ENCODE results near the gene SSR4. TPM values are rescaled to one million over a fixed set of nuclear protein-coding genes. Genes with fewer than 3 reads are reported as not detected.
A peak's percentile ranks its signal among the peaks of the same experiment; 100 is the strongest.

The SSR4 gene
- total RNA-seq, 3 donors from 2014 or later (not counting 1 experiment from before 2014, with no cell fraction given), result 160 to 280 (median 189) TPM

- H3K9me3 Mint-ChIP-seq, result no peaks in the 10 kb centered on the region
- no peak overlapping the region for H3K4me3 ChIP-seq (ENCODE audit: low read length)
- peaks cover 0 to 11% of the 10 kb centered on the region in 2 donors for H3K4me1 Mint-ChIP-seq
- no peak overlapping the region for H3K27ac Mint-ChIP-seq
- H3K9me3 ChIP-seq (ENCODE audit: control insufficient read depth, insufficient read depth, low read length), result no peaks in the 10 kb centered on the region
- peaks cover 20% of the 10 kb centered on the region for H3K4me1 ChIP-seq (ENCODE audit: control insufficient read depth, insufficient read depth, low read length)
- H3K36me3 ChIP-seq (ENCODE audit: control insufficient read depth, insufficient read depth, low read length), result peaks cover 25% of the 10 kb centered on the region
- DNase-seq, result no peak
- ATAC-seq, result no peak
- 98% methylated on average over 5 of the region's 5 CpGs for WGBS (ENCODE audit: insufficient coverage)
- H3K27me3 ChIP-seq (ENCODE audit: control insufficient read depth, insufficient read depth, low read length), result no peaks in the 10 kb centered on the region
- intact Hi-C loops (cut with micrococcal nuclease), result no loop called here
- no peak overlapping the region for H3K27ac ChIP-seq (ENCODE audit: low read length)
- no peak for TF ChIP-seq CTCF (IDR thresholded peaks at IDR 0.05)
- no peak overlapping the region for H3K4me3 Mint-ChIP-seq
- no peaks in the 10 kb centered on the region for H3K27me3 Mint-ChIP-seq (ENCODE audit: low read depth in 2 of 2)
- no peaks in the 10 kb centered on the region for H3K36me3 Mint-ChIP-seq
These were observed 4.9 kb downstream of the SSR4 start for GRCh38 chrX:153799326-153799725.

DNA sequence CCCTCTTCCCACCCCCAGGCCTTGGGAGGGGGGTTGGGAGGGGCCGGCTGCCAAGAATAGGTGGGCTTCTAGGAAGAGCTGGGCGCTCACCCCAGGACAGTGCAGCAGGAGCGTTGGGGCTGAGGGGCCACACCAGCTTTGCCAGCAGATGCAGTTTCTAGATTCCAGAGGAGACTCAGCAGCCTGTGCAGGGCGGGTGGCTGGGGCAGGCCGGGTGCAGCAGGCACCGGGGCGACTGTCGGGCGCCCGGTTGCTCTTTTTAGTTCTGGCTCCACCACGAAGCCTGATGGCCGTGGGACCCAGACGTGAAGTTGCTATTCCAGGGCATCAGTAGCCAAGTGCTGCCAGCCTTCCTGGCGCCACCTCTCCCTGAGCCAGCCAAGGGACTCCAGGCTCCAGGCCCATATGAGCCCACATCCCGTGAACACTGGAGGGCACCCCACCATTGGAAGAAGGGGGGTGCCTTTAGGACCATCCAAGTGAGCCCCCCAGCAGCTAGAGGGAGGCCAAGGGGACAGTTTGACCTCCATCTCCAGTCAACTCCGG lies 5.8 kb downstream of the SSR4 start:
- WGBS (ENCODE audit: insufficient coverage), result 87% methylated on average over 15 of the region's 16 CpGs
- H3K27ac Mint-ChIP-seq, result peak overlapping the region in 1 of 2 donors; percentile 65
- H3K36me3 ChIP-seq (ENCODE audit: control insufficient read depth, insufficient read depth, low read length), result peaks cover 27% of the 10 kb centered on the region
- no peaks in the 10 kb centered on the region for H3K9me3 Mint-ChIP-seq
- ATAC-seq (no peak), DNase-seq (no peak)
- no peak overlapping the region for H3K4me3 ChIP-seq (ENCODE audit: low read length)
- H3K27me3 ChIP-seq (ENCODE audit: control insufficient read depth, insufficient read depth, low read length), result no peaks in the 10 kb centered on the region
- no peaks in the 10 kb centered on the region for H3K27me3 Mint-ChIP-seq (ENCODE audit: low read depth in 2 of 2)
- no peak overlapping the region for H3K4me3 Mint-ChIP-seq
- intact Hi-C loops (cut with micrococcal nuclease), result no loop called here
- H3K36me3 Mint-ChIP-seq, result no peaks in the 10 kb centered on the region
- H3K4me1 Mint-ChIP-seq, result peaks cover 0 to 6% of the 10 kb centered on the region in 2 donors
- H3K4me1 ChIP-seq (ENCODE audit: control insufficient read depth, insufficient read depth, low read length), result peaks cover 17% of the 10 kb centered on the region
- no peaks in the 10 kb centered on the region for H3K9me3 ChIP-seq (ENCODE audit: control insufficient read depth, insufficient read depth, low read length)
- no peak overlapping the region for H3K27ac ChIP-seq (ENCODE audit: low read length)
- no peak for TF ChIP-seq CTCF (IDR thresholded peaks at IDR 0.05)

DNA sequence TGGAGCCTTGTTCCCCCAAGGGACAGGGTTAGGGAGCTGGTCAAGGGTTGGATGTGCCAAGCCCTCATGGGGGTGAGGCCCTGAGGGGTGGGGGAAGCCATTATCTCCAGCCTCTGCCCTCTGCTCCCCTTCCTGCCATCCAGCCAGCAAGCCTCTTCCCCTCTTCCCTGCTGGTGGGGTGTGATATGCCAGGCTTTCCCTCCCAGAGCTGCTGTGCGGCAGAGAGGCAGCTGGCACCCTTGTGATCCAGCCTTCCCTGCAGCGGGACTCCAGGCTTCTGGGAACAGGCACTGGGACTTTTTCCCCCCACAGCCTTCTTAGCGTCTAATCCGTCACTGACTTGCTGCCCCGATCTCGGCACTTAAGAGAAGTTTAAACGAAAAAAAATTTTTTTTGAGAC lies 6.3 kb downstream of the SSR4 start:
- H3K27me3 Mint-ChIP-seq (ENCODE audit: low read depth in 2 of 2), result no peaks in the 10 kb centered on the region
- no peaks in the 10 kb centered on the region for H3K36me3 Mint-ChIP-seq
- ATAC-seq (no peak), DNase-seq (no peak)
- intact Hi-C loops (cut with micrococcal nuclease), result no loop called here
- peaks cover 27% of the 10 kb centered on the region for H3K36me3 ChIP-seq (ENCODE audit: control insufficient read depth, insufficient read depth, low read length)
- H3K9me3 ChIP-seq (ENCODE audit: control insufficient read depth, insufficient read depth, low read length), result no peaks in the 10 kb centered on the region
- no peaks in the 10 kb centered on the region for H3K27me3 ChIP-seq (ENCODE audit: control insufficient read depth, insufficient read depth, low read length)
- 92% methylated on average over 7 of the region's 7 CpGs for WGBS (ENCODE audit: insufficient coverage)
- no peak overlapping the region for H3K4me3 Mint-ChIP-seq
- H3K27ac ChIP-seq (ENCODE audit: low read length), result no peak overlapping the region
- H3K4me3 ChIP-seq (ENCODE audit: low read length), result no peak overlapping the region
- H3K27ac Mint-ChIP-seq, result peak overlapping the region in 1 of 2 donors; percentile 29
- H3K4me1 Mint-ChIP-seq, result peaks cover 0 to 6% of the 10 kb centered on the region in 2 donors
- no peaks in the 10 kb centered on the region for H3K9me3 Mint-ChIP-seq
- TF ChIP-seq CTCF (IDR thresholded peaks at IDR 0.05), result no peak
- H3K4me1 ChIP-seq (ENCODE audit: control insufficient read depth, insufficient read depth, low read length), result peaks cover 12% of the 10 kb centered on the region

GRCh38 chrX:153801669-153802068 lies 7.2 kb downstream of the SSR4 start:
- no peaks in the 10 kb centered on the region for H3K27me3 Mint-ChIP-seq (ENCODE audit: low read depth in 2 of 2)
- no peak for DNase-seq
- no peak for TF ChIP-seq CTCF (IDR thresholded peaks at IDR 0.05)
- Histone ChIP-seq H3K36me3 (ENCODE audit: control insufficient read depth, insufficient read depth, low read length) (peaks cover 25% of the 10 kb centered on the region), H3K4me1 (ENCODE audit: control insufficient read depth, insufficient read depth, low read length) (peaks cover 3% of the 10 kb centered on the region), H3K27me3 (ENCODE audit: control insufficient read depth, insufficient read depth, low read length) (no peaks in the 10 kb centered on the region), H3K9me3 (ENCODE audit: control insufficient read depth, insufficient read depth, low read length) (no peaks in the 10 kb centered on the region), H3K4me3 (ENCODE audit: low read length) (no peak overlapping the region), H3K27ac (ENCODE audit: low read length) (no peak overlapping the region)
- no peak for ATAC-seq
- no peak overlapping the region for H3K4me3 Mint-ChIP-seq
- no peak overlapping the region for H3K27ac Mint-ChIP-seq
- no peaks in the 10 kb centered on the region for H3K9me3 Mint-ChIP-seq
- intact Hi-C loops (cut with micrococcal nuclease), result no loop called here
- no peaks in the 10 kb centered on the region for H3K4me1 Mint-ChIP-seq
- 95% methylated on average over 8 of the region's 8 CpGs for WGBS (ENCODE audit: insufficient coverage)
- no peaks in the 10 kb centered on the region for H3K36me3 Mint-ChIP-seq
